ENCODE results near the gene DOP1B.
"Not testable (repeated sequence)": the region's sequence is repeated elsewhere in the genome, so short reads cannot be mapped to it uniquely, and the experiment has no call there.

DOP1B gene

DNA sequence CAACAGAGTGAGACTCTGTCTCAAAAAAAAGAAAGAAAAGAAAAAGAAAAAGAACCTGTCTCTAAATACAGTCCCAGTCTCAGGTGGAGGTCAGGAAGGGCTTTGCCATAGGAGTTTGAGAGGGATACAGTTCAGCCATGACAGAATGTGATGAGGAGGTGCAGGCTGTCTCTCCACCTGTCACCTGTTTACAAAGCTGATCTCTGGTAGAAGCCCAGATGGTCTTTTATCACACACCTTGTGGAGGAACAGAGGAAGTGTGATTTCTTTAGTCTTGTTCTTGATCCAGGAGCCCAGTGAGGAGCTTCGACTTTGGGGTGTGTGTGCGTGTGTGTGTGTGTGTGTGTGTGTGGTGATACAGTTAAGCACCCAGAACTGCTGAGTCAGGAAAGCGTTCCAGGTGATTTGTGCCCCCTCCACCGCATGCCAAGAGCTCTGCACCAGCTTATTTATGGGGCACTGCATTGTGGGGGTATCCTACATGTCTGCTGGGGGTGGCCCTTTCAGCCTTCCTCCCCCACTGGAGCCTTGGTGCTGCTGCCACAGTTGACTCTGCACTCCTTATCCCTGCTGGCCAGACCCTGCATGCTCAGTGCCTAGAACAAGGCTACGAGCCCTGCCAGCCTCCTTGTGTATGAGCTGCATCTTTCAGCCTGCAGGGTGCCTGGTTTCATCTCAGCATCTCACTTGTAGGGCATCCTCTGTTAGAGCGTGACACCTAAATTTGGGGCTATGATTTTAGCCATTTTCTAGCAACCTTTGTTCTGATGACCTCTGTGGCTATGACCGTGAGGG is 19.3 kb downstream of the DOP1B start:
- no peak for FAIRE-seq

DNA sequence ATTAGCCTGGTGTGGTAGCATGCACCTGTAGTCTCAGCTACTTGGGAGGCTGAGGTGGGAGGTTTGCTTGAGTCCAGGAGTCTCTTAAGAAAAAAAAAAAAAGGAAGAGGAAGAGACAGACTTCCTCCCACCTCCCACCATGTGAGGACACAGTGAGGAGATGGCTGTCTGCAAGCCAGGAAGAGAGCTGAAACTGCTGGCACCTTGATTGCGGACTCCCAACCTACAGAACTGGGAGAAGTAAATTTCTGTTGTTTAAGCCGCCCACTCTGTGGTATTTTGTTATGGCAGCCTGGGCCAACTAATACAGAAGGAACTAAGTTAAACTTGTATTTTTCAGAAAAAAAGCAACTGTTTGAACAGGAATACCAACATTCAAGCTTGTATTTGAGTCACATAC is 21.7 kb downstream of the DOP1B start:
- no peak for FAIRE-seq

DNA sequence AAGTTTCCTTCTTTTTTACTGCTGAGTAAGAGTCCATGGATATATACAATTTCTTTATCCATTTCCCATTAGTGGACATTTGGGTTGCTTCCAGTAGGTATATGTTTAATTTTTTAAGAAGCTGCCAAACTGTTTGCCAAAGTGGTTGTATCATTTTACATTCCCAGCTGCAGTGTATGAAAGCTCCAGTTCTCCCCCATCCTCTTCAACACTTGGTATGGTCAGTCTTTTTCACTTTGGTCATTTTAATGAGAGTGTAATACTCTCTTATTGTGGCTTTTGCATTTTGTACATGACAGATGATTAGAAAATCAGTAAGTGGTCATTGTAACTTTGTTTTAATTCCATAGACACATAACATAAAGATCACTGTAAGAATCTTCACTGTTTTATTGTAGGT is 22.5 kb downstream of the DOP1B start:
- no peak for FAIRE-seq

DNA sequence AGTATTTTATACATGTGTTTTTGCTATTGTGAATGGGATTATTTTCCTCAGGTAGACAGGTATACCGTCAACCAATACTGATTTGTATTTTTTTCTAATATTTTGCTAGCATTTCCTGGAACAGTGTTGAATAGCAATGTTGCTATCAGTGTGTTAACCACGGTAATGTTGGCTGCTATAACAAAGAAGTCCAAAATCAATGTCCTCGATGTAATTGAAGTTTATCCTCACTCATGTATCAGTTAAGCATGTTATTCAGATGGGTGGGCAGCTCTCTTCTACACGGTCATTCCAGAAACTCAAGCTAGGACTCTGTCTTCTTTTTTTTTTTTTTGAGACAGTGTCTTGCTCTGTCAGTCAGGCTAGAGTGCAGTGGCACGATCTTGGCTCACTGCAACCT is 24.3 kb downstream of the DOP1B start:
- no peak for FAIRE-seq

DNA sequence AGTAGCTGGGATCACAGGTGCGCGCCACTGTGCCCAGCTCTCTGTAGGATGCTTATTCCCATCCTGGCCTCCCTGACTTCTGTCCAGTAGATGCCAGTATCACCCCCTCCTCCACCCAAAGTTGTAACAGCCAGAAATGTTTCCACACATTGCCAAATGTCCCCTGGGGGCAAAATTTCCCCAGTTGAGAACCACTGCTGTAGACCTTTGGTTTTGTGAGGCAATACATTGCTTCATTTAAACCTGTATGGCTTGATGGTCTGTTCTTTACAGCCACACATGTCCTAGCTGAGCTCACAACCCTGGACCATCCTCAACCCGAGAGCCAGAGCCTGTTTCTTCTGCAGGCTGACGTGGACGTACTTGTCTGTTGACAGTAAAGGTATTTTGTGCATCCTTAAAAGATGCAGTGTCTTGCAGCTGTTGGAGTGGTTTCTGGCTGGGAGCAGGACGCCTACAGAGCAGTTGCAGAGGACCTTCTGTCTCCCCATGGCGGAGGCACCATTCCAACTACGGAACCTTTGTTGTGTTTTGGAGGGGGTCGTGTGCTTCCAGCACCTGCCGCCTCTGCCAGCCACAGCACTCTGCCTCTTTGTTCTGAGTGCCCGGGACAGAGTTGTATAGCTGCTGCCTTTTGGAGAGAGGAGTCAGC is 26.6 kb downstream of the DOP1B start:
- no peak for FAIRE-seq

DNA sequence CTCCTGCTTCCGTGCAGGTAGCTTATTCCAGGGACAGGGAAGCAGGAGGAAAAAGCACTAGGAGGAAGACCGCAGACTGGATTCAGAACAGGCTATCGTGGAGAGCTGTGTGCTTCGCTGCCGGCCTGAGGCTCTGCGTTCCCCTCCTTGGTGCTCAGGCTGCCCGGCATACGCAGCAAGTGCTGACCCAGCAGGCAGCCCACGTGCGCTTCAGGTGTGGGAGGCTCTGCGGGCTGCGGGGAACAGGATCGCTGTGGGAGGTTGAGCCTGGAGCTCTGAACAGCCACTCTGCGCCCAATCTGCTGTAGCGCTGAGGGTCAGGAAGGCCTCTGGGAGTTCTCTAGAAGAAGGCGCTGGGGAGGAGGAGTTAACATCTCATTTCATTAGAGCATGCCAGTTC is 27.9 kb downstream of the DOP1B start:
- FAIRE-seq: no peak

DNA sequence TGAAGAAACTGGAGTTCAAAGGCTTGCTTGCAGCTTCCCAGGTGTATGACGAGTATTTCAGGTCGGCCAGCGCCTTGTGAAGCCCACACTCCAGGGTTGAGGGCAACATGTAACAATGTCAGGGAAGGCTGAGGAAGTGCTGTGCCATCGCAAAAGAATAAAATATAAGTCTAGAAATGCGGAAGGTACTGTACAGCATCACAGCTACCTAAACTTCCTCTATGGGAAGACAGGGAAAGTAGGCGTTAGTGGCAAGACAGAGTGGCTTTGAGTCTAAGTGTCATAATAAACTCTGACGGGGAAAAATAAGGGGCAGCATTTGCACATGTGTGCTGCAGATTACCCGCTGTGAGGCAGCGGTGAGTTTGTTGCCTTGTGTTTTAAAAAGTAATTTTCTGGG is 28.9 kb downstream of the DOP1B start:
- no peak for FAIRE-seq

DNA sequence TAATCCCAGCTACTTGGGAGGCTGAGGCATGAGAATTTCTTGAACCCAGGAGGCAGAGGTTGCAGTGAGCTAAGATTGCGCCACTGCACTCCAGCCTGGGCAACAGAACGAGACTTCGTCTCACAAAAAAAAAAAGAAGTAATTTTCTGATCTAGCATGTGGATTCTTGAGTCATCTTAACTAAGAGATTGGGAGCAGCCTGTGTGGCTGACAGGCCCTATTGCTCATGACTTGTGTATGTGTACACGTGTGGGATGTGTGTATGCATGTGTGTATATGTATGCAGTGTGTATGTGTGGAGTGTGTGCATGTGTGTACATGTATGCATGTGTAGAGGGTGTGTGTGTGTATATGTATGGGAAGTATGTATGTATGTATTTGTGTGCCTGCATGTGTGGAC is 29.5 kb downstream of the DOP1B start:
- FAIRE-seq: no peak

DNA sequence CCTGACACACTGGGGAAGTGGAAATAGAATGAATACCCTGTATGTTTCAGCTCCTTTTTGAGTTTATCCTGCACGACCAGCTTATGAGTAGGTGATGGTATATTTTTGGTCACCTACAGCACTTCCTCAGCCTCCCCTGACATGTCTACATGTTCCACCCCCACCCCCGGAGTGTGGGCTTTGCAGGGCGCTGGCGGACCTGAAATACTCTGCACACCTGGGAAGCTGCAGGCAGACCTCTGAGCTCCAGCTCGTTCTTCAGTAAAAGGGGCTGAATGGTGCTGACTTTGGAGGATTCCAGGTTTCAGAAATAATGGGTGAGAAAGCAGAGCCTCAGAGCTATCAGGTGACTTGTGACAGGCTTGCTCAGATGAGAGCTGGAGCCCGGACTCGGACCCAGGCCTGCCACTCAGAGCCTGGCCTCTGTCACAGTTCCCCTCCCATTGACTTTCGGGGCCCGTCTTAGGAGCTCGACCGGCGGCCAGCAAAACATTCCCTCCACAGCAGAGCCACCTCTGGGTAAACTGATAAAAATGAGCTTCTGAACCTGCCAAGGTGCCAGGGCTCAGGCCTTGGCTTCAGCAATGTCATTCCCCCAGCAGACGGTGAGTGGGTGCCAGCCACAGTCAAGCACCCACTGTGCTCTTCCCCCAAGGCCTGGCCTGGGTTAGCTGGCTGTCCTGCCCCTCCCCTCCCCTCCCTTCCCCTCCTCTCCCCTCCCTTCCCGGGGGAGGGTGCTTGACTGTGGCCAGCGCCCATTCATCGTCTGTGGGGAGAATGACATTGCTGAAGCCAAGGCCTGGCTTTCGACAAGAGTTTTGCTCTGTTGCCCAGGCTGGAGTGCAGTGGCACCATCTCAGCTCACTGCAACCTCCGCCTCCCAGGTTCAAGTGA is 30.1 kb downstream of the DOP1B start:
- FAIRE-seq: no peak

DNA sequence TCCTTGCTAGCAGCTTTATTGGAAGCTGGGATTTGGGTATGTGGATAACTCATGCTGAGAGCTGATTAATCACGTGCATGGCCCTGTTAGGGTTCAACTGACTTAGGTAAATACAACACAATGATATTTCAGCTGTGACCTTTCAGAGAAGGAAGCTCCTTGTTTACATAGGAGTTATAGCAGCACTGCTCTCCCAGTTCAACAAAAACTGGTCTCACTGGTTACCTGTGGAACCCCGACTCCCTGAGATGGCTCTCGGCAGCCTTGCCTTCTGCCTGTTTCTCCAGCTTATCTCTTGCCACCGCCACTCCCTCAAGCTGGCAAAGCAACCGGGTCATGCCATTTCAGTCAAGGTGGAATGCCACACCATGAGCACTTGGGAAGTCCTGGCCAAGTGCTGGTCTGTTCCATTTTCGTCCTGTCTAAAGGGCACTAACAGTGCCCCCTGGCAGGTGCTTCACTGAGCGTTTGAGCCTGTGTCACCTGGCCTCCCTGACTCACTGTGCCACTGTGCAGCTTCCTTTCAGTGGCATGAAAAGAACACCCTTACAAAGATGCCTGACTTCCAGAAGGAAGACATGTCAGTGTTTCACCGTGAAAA is 31.6 kb downstream of the DOP1B start:
- FAIRE-seq: no peak

DNA sequence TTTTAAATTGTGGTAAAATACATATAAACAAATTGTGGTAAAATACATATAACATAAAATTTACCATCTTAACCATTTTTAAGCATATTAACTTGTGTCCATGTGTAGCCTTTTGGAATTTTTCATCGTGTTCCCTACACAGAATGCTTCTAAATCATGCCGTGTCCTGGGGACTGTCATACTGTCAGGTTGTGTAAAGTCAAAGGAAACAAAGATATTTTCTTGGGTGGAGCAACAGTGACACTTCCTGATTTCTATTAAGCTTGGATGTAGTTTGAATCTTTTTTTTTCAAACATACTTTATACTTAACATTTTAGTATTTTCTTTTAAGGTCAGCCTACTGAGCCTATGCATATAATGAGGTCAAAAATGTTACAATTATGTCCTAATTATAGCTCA is 32.3 kb downstream of the DOP1B start:
- FAIRE-seq: no peak

DNA sequence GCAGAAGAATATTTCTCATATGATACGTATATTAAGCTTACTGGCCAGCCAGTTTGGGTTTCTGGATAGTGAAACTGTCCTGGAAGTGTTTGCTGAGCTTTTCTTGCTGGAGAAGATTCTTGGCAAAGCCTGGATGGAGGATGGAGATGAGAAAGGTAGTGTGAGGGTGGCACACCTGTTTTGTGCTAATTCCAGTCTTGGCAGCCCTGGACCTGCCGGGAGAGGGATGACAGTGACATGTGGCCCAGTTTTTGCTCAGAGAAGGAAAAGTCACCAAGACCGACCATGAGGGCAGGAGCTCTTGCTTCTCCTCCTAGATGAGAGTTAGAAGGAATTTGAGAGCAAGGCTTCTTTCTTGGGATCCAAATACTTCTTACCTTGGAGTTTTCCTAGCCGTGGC is 34.1 kb downstream of the DOP1B start:
- FAIRE-seq: no peak

DNA sequence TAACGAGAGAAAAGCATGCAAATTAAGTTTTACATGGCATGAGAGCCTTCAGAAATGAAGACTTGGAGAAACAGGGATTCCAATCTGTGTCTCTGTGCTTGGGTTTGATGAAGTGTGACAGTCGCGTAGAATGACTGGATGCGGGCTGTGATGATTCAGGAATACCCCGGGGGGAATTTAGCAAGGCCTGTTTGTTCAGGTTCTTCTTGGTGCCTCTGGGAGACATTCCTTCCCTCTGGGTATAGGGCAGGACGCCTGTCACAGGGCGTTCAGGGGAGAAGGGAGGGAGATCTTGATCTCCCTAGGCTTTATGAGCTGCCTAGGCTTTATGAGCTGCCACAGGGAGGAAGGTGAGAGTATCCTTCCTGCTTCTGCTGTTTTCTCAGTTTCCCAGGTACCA is 36.6 kb downstream of the DOP1B start:
- no peak for FAIRE-seq

DNA sequence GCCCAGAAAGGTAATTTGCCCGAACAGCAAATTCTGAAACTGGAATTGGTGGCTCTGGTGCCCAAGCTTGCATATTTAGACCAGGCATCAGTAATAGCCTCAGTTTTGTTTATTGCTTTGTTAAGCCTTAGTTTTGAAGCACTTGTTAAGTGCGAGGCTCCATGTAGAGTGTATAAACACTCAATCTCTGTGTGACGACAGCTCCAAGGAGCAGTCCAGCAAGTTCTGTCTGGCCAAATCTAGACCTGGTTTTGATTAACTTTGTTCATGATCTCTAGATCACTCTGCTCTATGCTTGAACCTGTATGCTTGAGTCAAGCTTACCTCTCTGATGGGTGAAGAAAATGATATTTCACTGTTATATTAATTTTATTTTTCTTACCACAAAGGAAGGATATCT is 37.4 kb downstream of the DOP1B start:
- FAIRE-seq: no peak

DNA sequence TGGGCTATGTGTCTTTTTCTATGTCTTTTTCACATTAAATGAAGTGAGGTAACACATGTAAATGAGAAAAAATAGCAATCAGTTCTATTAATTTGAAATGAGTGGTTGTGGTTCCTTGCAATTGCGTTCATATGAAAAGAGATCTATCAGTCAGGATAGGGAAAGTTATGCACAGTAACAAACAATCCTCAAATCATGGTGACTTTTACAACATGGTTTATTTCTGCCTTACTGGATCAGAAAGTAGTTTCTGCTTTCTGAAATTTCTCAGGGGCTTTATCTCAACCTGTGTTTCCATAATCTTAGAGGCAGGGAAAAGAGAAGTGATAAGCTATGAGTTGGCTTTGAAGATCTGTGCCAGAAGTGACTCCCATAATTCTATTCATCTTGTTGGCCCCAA is 39.0 kb downstream of the DOP1B start:
- no peak for FAIRE-seq

DNA sequence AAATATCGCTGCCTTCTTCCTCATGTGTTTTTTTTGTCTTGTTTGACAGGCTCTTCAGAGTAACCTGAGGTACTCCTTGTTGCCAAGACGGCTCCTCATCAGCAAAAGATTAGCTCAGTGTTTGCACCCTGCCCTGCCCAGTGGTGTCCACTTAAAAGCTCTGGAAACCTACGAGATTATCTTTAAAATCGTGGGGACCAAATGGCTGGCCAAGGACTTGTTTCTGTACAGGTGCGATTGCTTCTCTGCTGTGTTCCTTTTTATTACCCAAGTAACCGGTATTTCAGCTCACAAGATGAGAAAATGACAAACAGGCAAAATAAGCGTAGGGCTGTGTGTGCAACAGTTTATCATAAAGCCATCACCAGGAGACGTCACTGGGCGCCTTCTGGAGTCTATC is 42.4 kb downstream of the DOP1B start:
- no peak for FAIRE-seq

DNA sequence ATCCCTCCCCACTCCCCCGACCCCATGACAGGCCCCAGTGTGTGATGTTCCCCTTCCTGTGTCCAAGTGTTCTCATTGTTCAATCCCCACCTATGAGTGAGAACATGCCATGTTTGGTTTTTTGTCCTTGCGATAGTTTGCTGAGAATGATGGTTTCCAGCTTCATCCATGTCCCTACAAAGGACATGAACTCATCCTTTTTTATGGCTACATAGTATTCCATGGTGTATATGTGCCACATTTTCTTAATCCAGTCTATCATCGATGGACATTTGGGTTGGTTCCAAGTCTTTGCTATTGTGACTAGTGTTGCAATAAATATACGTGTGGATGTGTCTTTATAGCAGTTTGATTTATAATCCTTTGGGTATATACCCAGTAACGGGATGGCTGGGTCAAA is 43.0 kb downstream of the DOP1B start:
- FAIRE-seq: not testable (repeated sequence)

DNA sequence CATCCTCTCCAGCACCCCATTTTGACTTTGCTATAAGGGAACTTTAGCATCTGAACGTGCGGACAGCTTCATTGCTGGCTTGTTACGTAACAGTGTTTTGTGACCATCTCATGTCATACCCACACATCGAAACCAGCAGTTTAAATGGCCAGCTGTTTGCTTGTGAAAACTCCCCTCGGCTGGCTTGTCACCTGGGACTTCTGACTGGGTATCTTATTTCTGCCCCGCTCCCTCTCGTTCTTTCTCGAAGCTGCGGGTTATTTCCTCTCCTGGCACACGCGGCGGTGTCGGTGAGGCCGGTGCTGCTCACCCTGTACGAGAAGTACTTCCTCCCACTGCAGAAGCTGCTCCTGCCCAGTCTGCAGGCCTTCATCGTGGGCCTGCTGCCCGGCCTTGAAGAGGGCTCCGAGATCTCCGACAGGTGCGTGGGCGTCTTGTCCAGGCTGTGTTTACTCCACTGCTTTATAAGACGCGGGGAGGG is 43.5 kb downstream of the DOP1B start:
- no peak for FAIRE-seq

DNA sequence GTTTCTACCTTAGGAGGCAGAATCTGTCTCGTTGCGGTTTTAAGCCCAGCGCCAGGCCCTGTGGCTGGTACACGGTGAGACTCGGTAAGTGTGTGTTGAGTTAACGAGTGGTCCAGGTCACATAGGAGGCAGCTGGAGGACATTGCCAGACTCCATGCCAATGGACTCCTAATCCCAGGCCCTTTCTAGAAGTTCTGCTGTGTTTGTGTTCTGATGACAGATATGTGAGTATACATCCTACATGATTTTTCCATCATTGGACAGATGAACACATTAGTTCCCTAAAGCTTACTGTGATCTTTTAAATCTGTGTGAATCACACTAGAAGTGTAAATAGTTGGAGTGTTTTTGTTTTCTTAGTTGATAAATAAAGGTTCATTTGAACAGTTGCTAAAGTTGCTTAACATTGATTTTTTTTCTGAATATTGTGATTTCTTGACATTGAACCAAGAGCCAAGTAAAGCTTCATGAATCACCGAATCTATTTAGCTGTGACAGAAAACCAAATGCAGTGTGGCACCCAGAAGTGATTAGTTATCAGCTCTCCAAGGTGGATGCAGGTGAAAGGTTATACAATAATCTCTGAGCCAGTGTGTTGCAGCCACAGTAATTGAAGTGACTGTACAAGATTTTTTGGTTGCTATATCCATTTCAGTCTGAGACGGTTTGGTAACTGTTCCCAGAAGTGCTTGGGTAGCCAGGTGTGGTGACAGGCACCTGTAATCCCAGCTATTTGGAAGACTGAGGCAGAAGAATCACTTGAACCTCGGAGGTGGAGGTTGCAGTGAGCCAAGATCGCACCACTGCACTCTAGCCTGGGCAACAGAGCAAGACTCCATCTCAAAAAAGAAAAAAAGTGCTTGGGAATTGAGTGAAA is 46.3 kb downstream of the DOP1B start:
- no peak for FAIRE-seq

DNA sequence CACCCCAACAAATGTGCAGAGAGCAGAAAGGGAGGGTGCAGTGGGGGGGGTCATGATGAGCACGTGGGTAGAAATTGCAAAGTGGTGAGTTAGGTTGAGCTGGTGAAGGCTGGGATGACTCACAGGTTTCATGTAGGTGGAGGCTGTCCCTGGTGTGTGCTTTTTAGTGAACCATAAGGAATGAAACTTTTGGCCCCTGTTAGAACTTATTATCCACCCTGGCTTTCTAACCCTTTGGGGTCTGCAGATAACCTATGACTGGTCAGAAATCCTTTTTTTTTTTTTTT is 46.9 kb downstream of the DOP1B start:
- FAIRE-seq: no peak

DNA sequence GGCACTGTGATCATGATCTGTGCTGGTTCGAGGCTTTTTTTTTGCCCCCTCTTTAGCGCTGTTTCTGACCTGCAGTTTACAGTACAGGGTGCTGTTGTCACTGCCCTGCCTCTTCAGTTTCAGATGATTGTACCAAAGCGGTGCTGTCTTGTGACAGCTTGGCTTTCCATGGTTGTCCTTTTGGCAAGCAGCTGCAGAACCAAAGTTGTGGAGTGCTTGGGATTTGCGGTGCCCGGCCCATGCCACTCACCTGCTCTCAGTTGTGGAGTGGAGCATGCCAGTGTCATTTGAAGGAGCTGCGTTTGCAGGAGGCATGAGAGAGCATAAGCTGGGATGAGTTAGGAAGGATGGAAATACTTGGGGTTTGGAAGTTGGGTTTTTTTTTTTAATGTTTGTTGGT is 48.4 kb downstream of the DOP1B start:
- no peak for FAIRE-seq

DNA sequence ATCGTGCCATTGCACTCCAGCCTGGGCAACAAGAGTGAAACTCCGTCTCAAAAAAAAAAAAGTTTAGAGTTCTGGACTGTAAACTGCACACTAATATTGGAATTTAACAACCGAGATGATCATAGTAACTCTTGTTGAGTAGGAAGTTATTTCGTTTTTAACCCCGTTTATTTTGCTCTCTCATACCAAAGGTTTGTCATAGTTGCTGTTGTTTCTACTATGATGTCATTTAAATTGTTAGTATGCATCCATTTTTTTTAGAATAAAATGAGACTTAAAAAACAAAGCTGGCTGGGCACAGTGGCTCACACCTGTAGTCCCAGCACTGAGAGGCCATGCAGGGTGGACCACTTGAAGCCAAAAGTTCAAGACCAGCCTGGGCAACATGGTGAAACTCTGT is 49.3 kb downstream of the DOP1B start:
- no peak for FAIRE-seq
